ENCODE data around the gene BTRC. TPM values are rescaled to one million over a fixed set of nuclear protein-coding genes. Genes with fewer than 3 reads are reported as not detected.
"Not testable (repeated sequence)": the region's sequence is repeated elsewhere in the genome, so short reads cannot be mapped to it uniquely, and the experiment has no call there.

The BTRC gene
- total and polyA plus RNA-seq, 10 of the 15 experiments (the other 5 are each of a cell fraction or from before 2014, with no cell fraction given) = 2.2 to 18.6 (median 8.6) TPM

DNA sequence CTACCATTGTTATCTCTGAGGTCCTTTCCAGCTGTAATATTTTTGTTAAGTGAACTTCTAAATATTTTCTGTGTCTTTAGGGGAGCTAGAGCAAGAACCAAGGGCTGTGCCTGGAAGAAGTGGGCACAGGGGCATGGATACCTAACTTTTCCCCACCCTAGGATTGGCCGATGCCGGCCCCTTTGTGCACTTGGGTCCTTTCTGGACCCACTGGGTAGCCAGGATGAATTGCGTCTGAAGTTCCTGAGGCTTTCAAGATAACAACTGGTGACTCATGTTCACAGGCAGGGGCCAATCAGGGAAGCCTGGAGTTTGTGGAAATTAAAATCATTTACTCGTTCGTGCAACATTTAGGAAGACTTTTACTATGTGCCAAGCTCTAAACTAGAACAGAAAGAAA lies 234.9 kb downstream of the BTRC start:
- H2AFZ ChIP-seq (ENCODE audit: control insufficient read depth, low read depth, low read length) = peak overlapping the region; percentile 95
- ATAC-seq (no peak), DNase-seq (ENCODE audit: low read depth, low spot score) (no peak), FAIRE-seq (no peak)
- 76% methylated on average over 5 of the region's 5 CpGs for WGBS (ENCODE audit: insufficient coverage, insufficient replicate concordance, low lambda C conversion rate, missing lambda C conversion rate)
- SMC1A ChIA-PET (ENCODE audit: uncharacterized antibody, unreplicated experiment) = interaction anchor here (0.9 to 1.0 kb wide), 2 partner anchors 103 to 287 kb away, joined by 3 read pairs; no protein-coding TSS in a partner anchor
- in situ Hi-C loops (cut with MboI) = no loop called here
- peaks cover 4% of the 10 kb centered on the region; the same call in 1 of the 2 replicates for H3K4me1 ChIP-seq (ENCODE audit: control insufficient read depth, insufficient read depth, low read length)
- POLR2A ChIA-PET = interaction anchor here (0.8 kb wide), 1 partner anchor 33 kb away, joined by 5 read pairs; no protein-coding TSS in a partner anchor
- H3K9ac ChIP-seq (ENCODE audit: control insufficient read depth, insufficient read depth, low read length) = peak overlapping the region; percentile 81
- no peaks in the 10 kb centered on the region for H3K9me3 ChIP-seq (replicated peaks; ENCODE audit: control insufficient read depth, insufficient read depth, low read length)
- H3K36me3 ChIP-seq (ENCODE audit: control insufficient read depth in 2 of 2, insufficient read depth in 2 of 2, low read length in 1 of 2) = peaks cover 0 to 2% of the 10 kb centered on the region in 2 experiments; a peak in 2 of 4 replicates
- no peaks in the 10 kb centered on the region for H3K27me3 ChIP-seq (replicated peaks in 1 of 2; ENCODE audit: control insufficient read depth in 2 of 2, insufficient read depth in 2 of 2, low read length in 1 of 2)
- TF ChIP-seq EED (IDR thresholded peaks at IDR 0.05; ENCODE audit: low read depth) (no peak), RFX5 (IDR thresholded peaks at IDR 0.05; ENCODE audit: low read depth, low read length) (peak; percentile 84), YY1 (IDR thresholded peaks at IDR 0.05; ENCODE audit: low read depth, low read length) (no peak), NFYB (IDR thresholded peaks at IDR 0.05; ENCODE audit: insufficient read depth, low read depth, low read length) (peak; percentile 61; the same call in 1 of the 2 replicates)
- intact Hi-C loops (cut with micrococcal nuclease; ENCODE audit: unreplicated experiment) = no loop called here
- peaks cover 13% of the 10 kb centered on the region for H3K79me2 ChIP-seq (ENCODE audit: control insufficient read depth, insufficient read depth, low read length)
- no TSS peak for BruUV-seq (replicated peaks)
- CTCF ChIA-PET = interaction anchor here (0.6 to 2.8 kb wide), 6 partner anchors 14 to 195 kb away, joined by 3 to 14 read pairs (median 6); partner anchors contain the start of gene NPM3
- H3K27ac ChIP-seq (ENCODE audit: control insufficient read depth, insufficient read depth) = no peak overlapping the region
- RAD21 ChIA-PET (ENCODE audit: unreplicated experiment) = interaction anchor here (1.8 kb wide), 1 partner anchor 193 kb away, joined by 5 read pairs; no protein-coding TSS in a partner anchor
- H4K20me1 ChIP-seq (ENCODE audit: control insufficient read depth, insufficient read depth) = no peaks in the 10 kb centered on the region
- H3K4me3 ChIP-seq = peak overlapping the region; percentile 79
- H3K4me2 ChIP-seq (ENCODE audit: control insufficient read depth, insufficient read depth) = peak overlapping the region; percentile 77

DNA sequence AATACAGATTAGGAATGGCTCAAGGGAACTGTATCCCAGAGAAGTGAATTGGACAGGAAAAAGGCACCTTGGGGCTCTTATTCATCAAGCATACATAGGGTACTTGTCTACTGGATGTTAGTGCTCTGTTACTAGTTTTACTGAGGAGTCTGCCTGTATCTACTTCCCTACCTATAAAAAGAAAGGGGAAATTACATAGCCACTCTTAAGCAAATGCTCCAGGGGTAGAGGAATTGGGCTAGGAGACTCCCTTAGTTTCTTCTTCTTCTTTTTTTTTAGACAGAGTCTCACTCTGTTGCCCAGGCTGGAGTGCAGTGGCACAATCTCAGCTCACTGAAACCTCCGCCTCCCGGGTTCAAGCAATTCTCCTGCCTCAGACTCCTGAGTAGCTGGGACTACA lies 239.4 kb downstream of the BTRC start:
- H4K20me1 ChIP-seq (ENCODE audit: control insufficient read depth, insufficient read depth); DNase-seq (ENCODE audit: low read depth, low spot score); BruUV-seq (replicated peaks); H3K4me2 ChIP-seq (ENCODE audit: control insufficient read depth, insufficient read depth); H3K4me1 ChIP-seq (ENCODE audit: control insufficient read depth, insufficient read depth, low read length); intact Hi-C loops (cut with micrococcal nuclease; ENCODE audit: unreplicated experiment); H3K9ac ChIP-seq (ENCODE audit: control insufficient read depth, insufficient read depth, low read length); H2AFZ ChIP-seq (ENCODE audit: control insufficient read depth, low read depth, low read length); in situ Hi-C loops (cut with MboI); POLR2A ChIA-PET; H3K4me3 ChIP-seq; FAIRE-seq; H3K36me3 ChIP-seq (ENCODE audit: control insufficient read depth in 2 of 2, insufficient read depth in 2 of 2, low read length in 1 of 2); H3K79me2 ChIP-seq (ENCODE audit: control insufficient read depth, insufficient read depth, low read length); H3K27me3 ChIP-seq (replicated peaks in 1 of 2; ENCODE audit: control insufficient read depth in 2 of 2, insufficient read depth in 2 of 2, low read length in 1 of 2); H3K27ac ChIP-seq (ENCODE audit: control insufficient read depth, insufficient read depth); RAD21 ChIA-PET (ENCODE audit: unreplicated experiment); ATAC-seq; H3K9me3 ChIP-seq (replicated peaks; ENCODE audit: control insufficient read depth, insufficient read depth, low read length): not testable (repeated sequence)
- WGBS (ENCODE audit: insufficient coverage, insufficient replicate concordance, low lambda C conversion rate, missing lambda C conversion rate) = 54% methylated on average over 2 of the region's 2 CpGs
- ChIA-PET CTCF (interaction anchor here (1.1 to 1.9 kb wide), 2 partner anchors 9 to 11 kb away, joined by 3 to 12 read pairs; no protein-coding TSS in a partner anchor), SMC1A (ENCODE audit: uncharacterized antibody, unreplicated experiment) (interaction anchor here (0.6 to 1.2 kb wide), 2 partner anchors 10 to 210 kb away, joined by 3 to 4 read pairs; no protein-coding TSS in a partner anchor)

Data from GM12878 (cell line).